GM12864 (cell line): ENCODE data around the gene SLC30A7.
"Not testable (repeated sequence)": the region's sequence is repeated elsewhere in the genome, so short reads cannot be mapped to it uniquely, and the experiment has no call there.

Experiments used
- DNase-seq: peaks from one replicate; pipeline ENCODE4 v3.0.0-alpha.2; 2011; ENCODE audit warnings: low read depth
- H3K4me3 ChIP-seq: 2 replicates; pipeline ENCODE4 v1.5.1; 2011; ENCODE audit warnings: mild to moderate bottlenecking, low read depth, low read length, control low read depth
- TF ChIP-seq, protein P1 (sequence below): IDR thresholded peaks from 2 replicates; pipeline ENCODE4 v1.5.1; 2011; ENCODE audit warnings: low read depth, mild to moderate bottlenecking, moderate library complexity, low read length, control low read depth, inconsistent platforms; ENCODE audit errors: missing control alignments

SLC30A7 gene

DNA sequence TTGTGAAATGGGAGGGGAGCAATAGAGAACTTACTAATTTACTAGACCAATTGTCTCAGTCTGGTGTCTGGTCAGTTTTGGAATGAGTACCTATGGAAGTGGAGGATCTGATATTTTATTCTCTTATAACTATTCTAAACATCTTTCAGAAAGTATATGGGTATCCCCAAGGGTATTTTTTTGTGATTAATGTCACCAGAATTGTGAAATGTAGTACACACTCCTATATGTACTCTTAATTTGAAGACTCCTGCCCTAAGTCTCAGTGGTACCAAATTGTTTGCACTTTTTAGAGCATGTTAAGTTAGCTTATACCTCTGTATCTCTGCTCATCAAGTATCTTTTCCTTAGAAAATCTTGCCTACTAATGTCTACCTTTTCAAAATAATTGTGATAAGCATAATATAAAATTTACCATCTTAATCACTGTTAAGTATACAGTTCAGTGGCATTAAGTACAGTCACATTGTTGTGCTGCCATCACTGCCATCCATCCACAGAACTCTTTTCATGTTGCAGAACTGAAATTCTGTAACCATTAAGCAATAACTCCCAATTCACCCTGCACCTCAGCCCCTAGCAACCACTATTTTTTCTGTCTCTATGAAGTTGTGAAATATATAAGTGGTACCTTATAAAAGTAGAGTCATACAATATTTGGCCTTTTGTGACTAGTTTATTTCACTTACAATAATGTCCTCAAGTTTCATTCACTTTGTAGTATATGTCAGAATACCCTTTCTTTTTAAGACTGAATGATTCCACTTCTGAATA, 40.5 kb downstream of the SLC30A7 start:
- TF ChIP-seq, protein P1, sequence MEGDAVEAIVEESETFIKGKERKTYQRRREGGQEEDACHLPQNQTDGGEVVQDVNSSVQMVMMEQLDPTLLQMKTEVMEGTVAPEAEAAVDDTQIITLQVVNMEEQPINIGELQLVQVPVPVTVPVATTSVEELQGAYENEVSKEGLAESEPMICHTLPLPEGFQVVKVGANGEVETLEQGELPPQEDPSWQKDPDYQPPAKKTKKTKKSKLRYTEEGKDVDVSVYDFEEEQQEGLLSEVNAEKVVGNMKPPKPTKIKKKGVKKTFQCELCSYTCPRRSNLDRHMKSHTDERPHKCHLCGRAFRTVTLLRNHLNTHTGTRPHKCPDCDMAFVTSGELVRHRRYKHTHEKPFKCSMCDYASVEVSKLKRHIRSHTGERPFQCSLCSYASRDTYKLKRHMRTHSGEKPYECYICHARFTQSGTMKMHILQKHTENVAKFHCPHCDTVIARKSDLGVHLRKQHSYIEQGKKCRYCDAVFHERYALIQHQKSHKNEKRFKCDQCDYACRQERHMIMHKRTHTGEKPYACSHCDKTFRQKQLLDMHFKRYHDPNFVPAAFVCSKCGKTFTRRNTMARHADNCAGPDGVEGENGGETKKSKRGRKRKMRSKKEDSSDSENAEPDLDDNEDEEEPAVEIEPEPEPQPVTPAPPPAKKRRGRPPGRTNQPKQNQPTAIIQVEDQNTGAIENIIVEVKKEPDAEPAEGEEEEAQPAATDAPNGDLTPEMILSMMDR = no peak
- no peak for DNase-seq

GRCh38 chr1:100941098-100941527, 45.2 kb downstream of the SLC30A7 start:
- no peak for DNase-seq
- H3K4me3 ChIP-seq = no peak overlapping the region
- TF ChIP-seq, protein P1 = no peak

More for the DNA sequence above, 40.5 kb downstream of the SLC30A7 start:
- H3K4me3 ChIP-seq = no peak overlapping the region

GRCh38 chr1:100941580-100942216, 45.8 kb downstream of the SLC30A7 start:
- no peak overlapping the region for H3K4me3 ChIP-seq
- DNase-seq = no peak
- TF ChIP-seq, protein P1 = no peak

DNA sequence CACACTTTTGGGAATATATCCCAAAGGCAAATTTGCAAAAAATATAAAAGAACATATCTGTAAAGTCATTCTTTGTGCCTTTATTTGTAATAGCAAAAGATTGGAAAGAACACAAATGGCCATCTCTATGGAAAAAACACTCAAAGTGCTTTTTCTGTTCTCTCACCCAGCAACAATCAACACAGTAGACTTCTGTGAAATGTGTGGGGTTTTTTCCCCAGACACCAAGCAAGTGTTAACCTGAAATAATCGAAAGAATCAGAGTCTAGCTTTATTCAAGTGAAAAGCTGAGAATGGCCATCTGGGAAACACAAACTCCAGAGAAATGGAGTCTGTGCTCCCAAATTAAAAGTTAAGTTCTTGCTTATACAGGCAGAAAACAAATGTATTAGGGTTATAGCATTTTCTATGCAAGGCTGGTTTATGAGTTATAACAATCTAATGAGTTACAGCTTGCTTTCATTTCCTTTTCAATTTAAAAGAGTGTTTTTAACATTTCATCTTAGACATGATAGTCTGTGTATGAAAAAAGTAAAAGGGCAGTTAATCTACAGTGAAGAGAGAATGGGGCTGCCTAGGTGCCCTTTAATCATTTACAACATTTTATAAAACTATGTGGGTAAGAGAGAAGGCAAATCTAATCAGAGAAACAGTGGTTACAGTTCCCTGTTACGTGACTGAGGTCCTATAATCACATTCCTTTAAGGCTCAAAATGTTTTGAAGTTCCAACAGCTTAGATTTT, 46.6 kb downstream of the SLC30A7 start:
- H3K4me3 ChIP-seq = no peak overlapping the region
- no peak for DNase-seq
- TF ChIP-seq, protein P1 = no peak

- no peak for DNase-seq
- TF ChIP-seq, protein P1 = no peak
- H3K4me3 ChIP-seq = no peak overlapping the region
Observed at GRCh38 chr1:100943533-100943932, 47.6 kb downstream of the SLC30A7 start.

GRCh38 chr1:100946064-100946463, 50.2 kb downstream of the SLC30A7 start:
- not testable (repeated sequence) for DNase-seq

GRCh38 chr1:100947816-100948215, 51.9 kb downstream of the SLC30A7 start:
- H3K4me3 ChIP-seq, DNase-seq: not testable (repeated sequence)

More at GRCh38 chr1:100946064-100946463, 50.2 kb downstream of the SLC30A7 start:
- not testable (repeated sequence) for H3K4me3 ChIP-seq

GRCh38 chr1:100948721-100949405, 53.0 kb downstream of the SLC30A7 start:
- H3K4me3 ChIP-seq, DNase-seq: not testable (repeated sequence)

DNA sequence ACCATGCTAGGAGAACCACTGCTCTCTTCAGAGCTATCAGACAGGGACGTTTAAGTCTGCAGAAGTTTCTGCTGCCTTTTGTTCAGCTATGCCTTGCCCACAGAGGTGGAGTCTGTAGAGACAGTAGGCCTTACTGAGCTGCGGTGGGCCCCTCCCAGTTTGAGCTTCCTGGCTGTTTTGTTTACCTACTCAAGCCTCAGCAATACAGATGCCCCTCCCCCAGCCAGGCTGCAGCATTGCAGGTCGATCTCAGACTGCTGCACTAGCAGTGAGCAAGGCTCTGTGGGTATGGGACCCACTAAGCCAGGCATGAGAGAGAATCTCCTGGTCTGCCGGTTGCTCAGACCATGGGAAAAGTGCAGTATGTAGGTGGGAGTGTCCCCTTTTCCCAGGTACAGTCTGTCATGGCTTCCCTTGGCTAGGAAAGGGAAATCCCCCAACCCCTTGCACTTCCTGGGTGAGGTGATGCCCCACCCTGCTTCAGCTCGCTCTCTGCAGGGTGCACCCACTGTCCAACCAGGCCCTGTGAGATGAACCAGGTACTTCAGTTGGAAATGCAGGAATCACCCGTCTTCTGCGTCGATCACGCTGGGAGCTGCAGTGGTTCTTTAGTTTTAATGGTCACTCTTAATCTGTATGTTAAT, 53.7 kb downstream of the SLC30A7 start:
- H3K4me3 ChIP-seq = not testable (repeated sequence)
- DNase-seq = peak; percentile 67
